Vagina (tissue), 2 donors: ENCODE data around the gene SCAPER. TPM values are rescaled to one million over a fixed set of nuclear protein-coding genes. Genes with fewer than 3 reads are reported as not detected.

Experiments
- DNase-seq, 2 donors: peaks; one replicate each; pipeline ENCODE4 v3.0.0-alpha.2; 2017; ENCODE audit errors: extremely low spot score in 2 of 2
- H3K27ac ChIP-seq: fragments of 200-600 bp; sonication (generic); one replicate; pipeline ENCODE4 v1.5.1; 2019
- H3K27me3 ChIP-seq: fragments of 200-600 bp; sonication (generic); one replicate; pipeline ENCODE4 v1.5.1; 2019
- H3K36me3 ChIP-seq, 2 donors: fragments of 200-600 bp; sonication (generic); one replicate each; pipeline ENCODE4 v1.5.1; 2017 to 2019
- H3K4me1 ChIP-seq: fragments of 200-600 bp; sonication (generic); one replicate; pipeline ENCODE4 v1.5.1; 2019
- H3K4me3 ChIP-seq, 2 donors: fragments of 200-600 bp; sonication (generic); 1 replicate in 1 of 2; 2 replicates in 1 of 2; pipeline ENCODE4 v1.5.1; 2016 to 2019
- H3K9me3 ChIP-seq: fragments of 200-600 bp; sonication (generic); one replicate; pipeline ENCODE4 v1.5.1; 2019
- POLR2A ChIP-seq, 2 donors: fragments of 450-650 bp; IDR thresholded peaks; one replicate each; pipeline ENCODE4 v1.6.1; 2017; ENCODE audit warnings: antibody characterized with exemption in 2 of 2, mild to moderate bottlenecking in 2 of 2, moderate library complexity in 2 of 2
- POLR2AphosphoS5 ChIP-seq, 2 donors: sonication (generic); formaldehyde crosslinking; IDR thresholded peaks; one replicate each; pipeline ENCODE4 v1.9.0; 2017; ENCODE audit warnings: antibody characterized with exemption in 2 of 2, mild to moderate bottlenecking in 2 of 2, low read depth in 1 of 2; ENCODE audit not compliant: insufficient read depth in 1 of 2
- intact Hi-C: fragments of 100-400 bp; cut with DNase I; formaldehyde crosslinking; loops from one replicate; pipeline ENCODE4 v1.15.1; 2023
- total RNA-seq: library from RNA; depleted of rRNA; stranded (reverse); fragments of >200 nt; gene quantifications from one replicate; pipeline ENCODE4 v1.2.3, GENCODE V29; 2016
- TF ChIP-seq, protein P1 (sequence below), 3 experiments: fragments of 450-650 bp in 2 of 3; fragments of 200-600 bp in 1 of 3; sonication (generic) in 1 of 3; IDR thresholded peaks; one replicate each; pipeline ENCODE4 v1.5.1; 2017 to 2019; ENCODE audit warnings: antibody characterized with exemption in 3 of 3, mild to moderate bottlenecking in 2 of 3, moderate library complexity in 2 of 3

SCAPER gene
- total RNA-seq, 1 donor from 2014 or later: 51.3 TPM

DNA sequence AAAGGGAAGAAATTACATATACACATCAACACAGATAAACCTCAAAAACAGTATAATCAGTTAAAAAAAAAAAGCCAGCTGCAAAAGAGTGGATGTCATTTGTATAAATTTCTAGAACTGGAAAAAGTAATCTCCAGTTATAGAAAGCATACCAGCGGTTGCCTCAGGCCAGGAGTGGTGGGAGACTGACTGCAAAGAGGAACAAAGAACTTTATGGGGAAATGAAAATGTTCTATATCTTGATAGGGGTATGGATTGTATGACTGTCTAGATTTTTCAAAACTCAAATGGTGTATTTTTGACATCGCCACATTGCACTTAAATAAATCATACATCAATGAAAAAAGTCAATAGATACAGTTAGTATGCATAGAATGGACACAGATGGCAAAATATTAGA lies 241.6 kb downstream of the SCAPER start:
- Histone ChIP-seq H3K4me1 (no peaks in the 10 kb centered on the region), H3K27ac (no peak overlapping the region), H3K9me3 (no peaks in the 10 kb centered on the region), H3K36me3 (no peaks in the 10 kb centered on the region), H3K4me3 (no peak overlapping the region), H3K27me3 (no peaks in the 10 kb centered on the region)
- TF ChIP-seq POLR2AphosphoS5 (IDR thresholded peaks at IDR 0.05; ENCODE audit: insufficient read depth in 1 of 2, low read depth in 1 of 2): no peak
- TF ChIP-seq, protein P1, sequence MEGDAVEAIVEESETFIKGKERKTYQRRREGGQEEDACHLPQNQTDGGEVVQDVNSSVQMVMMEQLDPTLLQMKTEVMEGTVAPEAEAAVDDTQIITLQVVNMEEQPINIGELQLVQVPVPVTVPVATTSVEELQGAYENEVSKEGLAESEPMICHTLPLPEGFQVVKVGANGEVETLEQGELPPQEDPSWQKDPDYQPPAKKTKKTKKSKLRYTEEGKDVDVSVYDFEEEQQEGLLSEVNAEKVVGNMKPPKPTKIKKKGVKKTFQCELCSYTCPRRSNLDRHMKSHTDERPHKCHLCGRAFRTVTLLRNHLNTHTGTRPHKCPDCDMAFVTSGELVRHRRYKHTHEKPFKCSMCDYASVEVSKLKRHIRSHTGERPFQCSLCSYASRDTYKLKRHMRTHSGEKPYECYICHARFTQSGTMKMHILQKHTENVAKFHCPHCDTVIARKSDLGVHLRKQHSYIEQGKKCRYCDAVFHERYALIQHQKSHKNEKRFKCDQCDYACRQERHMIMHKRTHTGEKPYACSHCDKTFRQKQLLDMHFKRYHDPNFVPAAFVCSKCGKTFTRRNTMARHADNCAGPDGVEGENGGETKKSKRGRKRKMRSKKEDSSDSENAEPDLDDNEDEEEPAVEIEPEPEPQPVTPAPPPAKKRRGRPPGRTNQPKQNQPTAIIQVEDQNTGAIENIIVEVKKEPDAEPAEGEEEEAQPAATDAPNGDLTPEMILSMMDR (IDR thresholded peaks at IDR 0.05): no peak
- TF ChIP-seq POLR2A (IDR thresholded peaks at IDR 0.05): no peak
- intact Hi-C loops: no loop called here
- DNase-seq: no peak

DNA sequence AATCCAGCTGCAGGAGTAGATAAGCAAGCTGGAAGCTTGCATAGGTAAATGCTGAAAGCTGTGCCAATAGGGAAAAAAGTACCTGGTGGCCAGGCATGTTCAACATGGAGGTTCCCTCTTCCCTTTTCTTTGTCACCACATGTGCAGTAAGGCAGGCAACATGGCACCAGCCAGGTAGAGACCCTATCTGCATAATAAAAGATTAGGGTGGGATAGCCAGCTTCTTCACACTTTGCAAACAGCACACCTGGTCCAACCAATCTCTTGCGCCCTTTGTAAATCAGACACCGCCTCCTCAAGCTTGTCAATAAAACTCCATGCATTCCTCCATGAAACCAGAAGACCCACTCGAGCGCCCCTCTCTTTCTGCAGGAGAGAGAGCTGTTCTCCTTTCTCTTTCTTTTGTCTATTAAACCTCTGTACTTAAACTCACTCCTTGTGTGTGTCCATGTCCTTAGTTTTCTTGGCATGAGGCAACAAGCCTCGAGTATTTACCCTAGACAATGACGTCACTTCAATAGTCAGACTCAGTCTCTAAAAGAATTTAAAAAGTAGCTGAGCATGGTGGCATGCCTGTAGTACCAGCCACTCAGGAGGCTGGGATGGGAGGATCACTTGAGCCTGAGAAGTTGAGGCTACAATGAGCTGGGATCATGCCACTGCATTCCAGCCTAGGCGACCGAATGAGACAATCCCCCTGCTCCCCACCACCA lies 256.3 kb downstream of the SCAPER start:
- Histone ChIP-seq H3K4me3 (no peak overlapping the region), H3K27me3 (no peaks in the 10 kb centered on the region), H3K36me3 (peaks cover 0 to 11% of the 10 kb centered on the region in 2 donors), H3K4me1 (no peaks in the 10 kb centered on the region), H3K27ac (no peak overlapping the region), H3K9me3 (no peaks in the 10 kb centered on the region)
- TF ChIP-seq POLR2A (IDR thresholded peaks at IDR 0.05) (no peak), POLR2AphosphoS5 (IDR thresholded peaks at IDR 0.05; ENCODE audit: insufficient read depth in 1 of 2, low read depth in 1 of 2) (no peak)
- TF ChIP-seq, protein P1 (IDR thresholded peaks at IDR 0.05): no peak
- intact Hi-C loops: no loop called here
- no peak for DNase-seq

DNA sequence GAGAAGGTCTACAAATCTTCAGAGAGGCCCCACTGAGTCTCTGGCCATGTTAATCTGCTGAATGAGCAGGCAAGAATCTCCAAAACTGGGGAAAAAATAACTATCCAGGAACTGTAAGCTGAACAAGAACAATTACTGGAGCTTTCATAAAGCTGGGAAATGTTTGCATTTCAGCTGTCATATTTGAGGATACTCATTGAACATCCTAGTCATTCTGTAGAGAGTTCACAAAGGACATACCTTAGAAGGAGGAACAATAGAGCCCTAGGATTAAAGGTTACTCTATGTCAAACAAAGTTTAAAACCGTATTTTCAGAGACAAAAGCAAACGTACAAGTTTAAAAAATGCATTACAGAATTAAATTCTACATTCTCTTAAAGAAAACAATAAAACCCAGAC lies 257.5 kb downstream of the SCAPER start:
- H3K4me1 ChIP-seq: no peaks in the 10 kb centered on the region
- intact Hi-C loops: no loop called here
- no peak for DNase-seq
- no peak overlapping the region for H3K27ac ChIP-seq
- peaks cover 0 to 11% of the 10 kb centered on the region in 2 donors for H3K36me3 ChIP-seq
- TF ChIP-seq POLR2AphosphoS5 (IDR thresholded peaks at IDR 0.05; ENCODE audit: insufficient read depth in 1 of 2, low read depth in 1 of 2) (no peak), POLR2A (IDR thresholded peaks at IDR 0.05) (no peak)
- TF ChIP-seq, protein P1 (IDR thresholded peaks at IDR 0.05): no peak
- H3K27me3 ChIP-seq: no peaks in the 10 kb centered on the region
- H3K9me3 ChIP-seq: no peaks in the 10 kb centered on the region
- no peak overlapping the region for H3K4me3 ChIP-seq

DNA sequence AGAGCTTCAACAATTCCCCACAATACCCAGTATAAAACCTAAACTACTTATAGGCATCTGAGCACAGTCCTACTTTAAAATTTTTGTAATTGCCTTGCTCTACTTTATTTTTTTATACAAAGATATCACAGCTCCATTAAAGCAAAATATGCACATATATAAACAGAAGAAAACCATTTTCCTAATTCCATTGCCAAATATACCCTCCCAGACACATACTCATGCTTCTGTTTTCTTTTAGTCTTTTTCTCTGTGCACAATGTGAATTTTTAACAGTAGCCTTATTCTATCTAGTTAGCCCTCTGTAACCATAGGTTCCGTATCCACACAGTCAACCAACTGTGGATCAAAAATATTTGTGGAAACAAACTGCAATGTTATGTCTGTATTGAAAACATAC lies 260.5 kb downstream of the SCAPER start:
- H3K9me3 ChIP-seq: no peaks in the 10 kb centered on the region
- no peaks in the 10 kb centered on the region for H3K27me3 ChIP-seq
- no peak overlapping the region for H3K4me3 ChIP-seq
- DNase-seq: no peak
- no peaks in the 10 kb centered on the region for H3K4me1 ChIP-seq
- H3K27ac ChIP-seq: no peak overlapping the region
- H3K36me3 ChIP-seq: peaks cover 0 to 11% of the 10 kb centered on the region in 2 donors
- TF ChIP-seq, protein P1 (IDR thresholded peaks at IDR 0.05): no peak
- TF ChIP-seq POLR2A (IDR thresholded peaks at IDR 0.05) (no peak), POLR2AphosphoS5 (IDR thresholded peaks at IDR 0.05; ENCODE audit: insufficient read depth in 1 of 2, low read depth in 1 of 2) (no peak)
- intact Hi-C loops: no loop called here

DNA sequence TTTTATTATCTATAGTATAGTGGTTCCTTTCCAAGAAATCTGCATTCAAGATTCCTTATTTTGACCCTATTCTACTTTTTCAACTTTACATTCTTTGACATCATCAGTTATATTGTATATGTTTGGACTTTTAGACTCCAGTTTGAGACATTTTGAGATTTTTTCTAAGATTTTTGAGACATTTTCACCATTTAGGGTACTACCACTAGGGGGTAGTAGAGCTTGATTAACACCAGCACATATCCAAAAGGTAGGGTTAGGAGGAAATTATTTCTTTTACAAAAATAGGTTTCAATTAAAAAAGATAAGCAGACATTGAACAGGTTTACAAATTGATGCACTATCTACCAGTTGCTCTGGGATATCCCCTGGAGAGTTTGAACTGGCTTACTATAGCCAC lies 262.5 kb downstream of the SCAPER start:
- TF ChIP-seq, protein P1 (IDR thresholded peaks at IDR 0.05): no peak
- TF ChIP-seq POLR2A (IDR thresholded peaks at IDR 0.05) (no peak), POLR2AphosphoS5 (IDR thresholded peaks at IDR 0.05; ENCODE audit: insufficient read depth in 1 of 2, low read depth in 1 of 2) (no peak)
- no peak for DNase-seq
- H3K9me3 ChIP-seq: no peaks in the 10 kb centered on the region
- H3K27ac ChIP-seq: no peak overlapping the region
- intact Hi-C loops: no loop called here
- no peaks in the 10 kb centered on the region for H3K27me3 ChIP-seq
- peaks cover 0 to 5% of the 10 kb centered on the region in 2 donors for H3K36me3 ChIP-seq
- H3K4me3 ChIP-seq: no peak overlapping the region
- H3K4me1 ChIP-seq: no peaks in the 10 kb centered on the region
